Femur (tissue), 1 donor: ENCODE data around the gene S100PBP.
"Not testable (repeated sequence)": the region's sequence is repeated elsewhere in the genome, so short reads cannot be mapped to it uniquely, and the experiment has no call there.

Experiments used
- DNase-seq: peaks from one replicate; pipeline ENCODE4 v3.0.0-alpha.2; 2017

Gene S100PBP

DNA sequence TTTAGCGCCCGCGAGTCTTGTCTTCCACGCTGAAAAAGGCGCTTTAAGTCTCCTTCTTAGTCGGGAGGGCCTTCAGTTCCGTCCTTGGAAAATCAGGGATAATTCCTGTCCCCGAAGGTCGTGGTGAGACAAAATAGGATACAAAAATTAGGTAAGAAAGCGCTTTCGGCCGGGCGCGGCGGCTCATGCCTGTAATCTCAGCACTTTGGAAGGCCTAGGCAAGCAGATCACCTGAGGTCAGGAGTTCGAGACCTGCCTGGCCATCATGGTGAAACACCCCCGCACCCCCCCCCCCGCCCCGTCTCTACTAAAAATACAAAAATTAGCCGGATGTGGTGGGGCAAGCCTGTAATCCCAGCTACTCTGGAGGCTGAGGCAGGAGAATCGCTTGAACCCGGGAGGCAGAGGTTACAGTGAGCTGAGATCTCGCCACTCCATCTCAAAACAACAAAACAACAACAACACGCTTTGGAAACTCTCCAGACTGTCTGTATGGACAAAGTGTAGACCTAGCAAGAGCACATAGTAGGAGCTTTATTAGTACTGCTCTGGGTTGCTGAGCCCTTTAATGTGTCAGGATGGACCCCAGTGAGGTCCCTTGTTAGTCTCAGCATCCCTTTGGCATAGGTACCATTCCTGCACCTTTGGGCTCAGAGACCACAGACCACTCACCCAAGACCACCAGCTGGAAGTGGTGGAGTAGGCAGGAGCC lies 84.5 kb downstream of the S100PBP start:
- DNase-seq: no peak

GRCh38 chr1:32902535-32902920 lies 85.1 kb downstream of the S100PBP start:
- DNase-seq: no peak

DNA sequence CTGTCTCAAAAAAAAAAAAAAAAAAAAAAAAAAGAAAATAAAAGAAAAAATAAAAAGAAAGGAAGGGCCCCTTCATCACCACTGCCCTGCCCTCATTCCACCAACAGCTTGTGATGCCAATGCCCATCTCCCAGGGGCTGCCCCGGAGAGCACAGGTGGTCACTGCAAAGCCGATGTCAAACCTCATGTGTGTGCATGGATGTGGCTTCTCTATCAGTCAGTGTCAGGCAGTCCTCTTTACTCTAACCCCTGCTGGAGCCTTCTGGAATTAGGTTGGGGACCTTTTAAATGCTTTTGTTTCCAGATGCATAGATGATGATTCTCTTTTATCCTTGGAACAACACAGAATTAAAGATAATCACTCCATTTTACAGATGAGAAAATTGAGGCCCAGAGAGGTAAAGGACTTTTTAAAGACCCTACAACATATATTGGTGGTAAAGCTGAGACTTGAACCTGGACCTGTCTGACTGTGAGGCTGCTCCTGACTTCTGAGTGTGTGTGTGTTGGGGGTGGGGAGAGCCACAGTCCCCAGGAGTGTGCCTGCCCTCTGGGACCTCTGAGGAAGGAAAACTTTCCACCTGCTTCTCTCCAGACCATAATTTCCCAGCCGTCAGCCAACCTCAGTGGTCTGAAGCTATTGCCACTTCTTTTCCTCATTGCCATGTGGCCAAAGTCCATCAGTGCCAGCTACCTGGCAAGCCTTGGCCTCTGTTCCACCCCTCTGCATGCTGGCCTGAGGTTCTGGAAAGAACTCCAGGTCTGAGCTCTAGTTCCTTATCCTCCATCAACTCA lies 86.7 kb downstream of the S100PBP start:
- DNase-seq: no peak

DNA sequence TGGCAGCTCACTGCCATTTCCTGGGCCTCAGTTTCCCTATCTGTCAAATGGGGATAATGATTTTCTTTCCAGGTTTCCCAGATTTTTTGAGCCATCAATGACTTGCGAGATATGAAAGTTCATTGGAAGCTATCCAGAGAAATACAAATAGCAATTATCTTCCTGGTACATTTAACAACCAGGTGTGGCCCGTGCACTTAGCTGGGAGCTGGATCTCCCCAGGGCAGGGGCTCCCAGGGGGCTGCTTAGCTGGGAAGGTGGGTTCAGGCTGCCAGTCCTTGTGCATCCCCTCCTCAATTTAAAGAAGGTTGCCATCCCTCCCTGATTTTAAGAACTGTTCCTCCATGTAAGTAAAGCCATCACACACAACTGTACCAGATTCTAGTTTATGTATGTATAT lies 87.3 kb downstream of the S100PBP start:
- DNase-seq: no peak

GRCh38 chr1:32905588-32905987 lies 88.1 kb downstream of the S100PBP start:
- DNase-seq: not testable (repeated sequence)

DNA sequence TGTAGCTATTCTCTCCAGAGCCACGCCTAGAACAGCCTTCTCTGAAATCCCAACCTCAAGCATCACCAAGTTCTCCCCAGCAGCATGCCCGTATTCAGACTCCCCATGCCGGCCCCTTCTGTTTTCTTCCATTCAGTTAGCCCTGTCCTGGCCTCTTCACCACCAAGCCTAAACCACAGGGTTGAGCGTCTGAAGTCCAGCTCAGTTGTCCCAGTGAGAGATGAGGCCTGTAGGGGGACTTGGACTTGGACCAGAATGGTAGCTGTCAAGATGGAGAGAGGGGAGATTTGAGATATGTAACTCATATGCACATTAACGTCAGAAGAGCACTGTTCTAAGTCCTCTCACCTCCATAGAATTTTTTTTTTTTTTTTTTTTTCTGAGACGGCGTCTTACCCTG lies 89.2 kb downstream of the S100PBP start:
- no peak for DNase-seq

- DNase-seq: no peak
Observed at GRCh38 chr1:32907435-32907834, 90.0 kb downstream of the S100PBP start.
